Femur (tissue), 1 donor: Measurements from ENCODE around the gene OR5B12.
"Not testable (repeated sequence)": the region's sequence is repeated elsewhere in the genome, so short reads cannot be mapped to it uniquely, and the experiment has no call there.

Experiments
- DNase-seq: peaks from one replicate; pipeline ENCODE4 v3.0.0-alpha.2; 2017

Gene OR5B12

DNA sequence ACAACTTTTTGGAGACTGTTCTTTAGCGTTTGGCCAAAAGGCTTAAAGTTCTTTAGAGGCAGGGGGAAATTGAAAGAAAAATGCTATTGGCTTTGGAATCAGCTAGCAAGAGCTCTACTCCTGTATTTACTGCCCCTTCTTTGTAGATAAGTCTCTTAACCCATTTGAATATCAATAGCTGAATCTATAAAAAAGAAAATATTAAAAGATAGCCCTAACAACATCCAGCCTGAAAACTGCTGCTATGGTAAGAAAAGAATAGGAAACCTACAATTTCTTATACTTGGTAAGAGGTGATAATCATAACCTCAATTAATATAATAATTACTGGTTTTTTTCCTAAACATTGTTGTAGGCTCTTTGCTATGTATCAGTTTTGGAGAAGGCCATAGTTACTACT is at the start of gene OR5B12:
TSS of gene OR5B12 (minus strand) at position 101 of the 400 bp plus-strand sequence. CDS start 2,085 bp downstream, outside the sequence.
- no peak for DNase-seq

DNA sequence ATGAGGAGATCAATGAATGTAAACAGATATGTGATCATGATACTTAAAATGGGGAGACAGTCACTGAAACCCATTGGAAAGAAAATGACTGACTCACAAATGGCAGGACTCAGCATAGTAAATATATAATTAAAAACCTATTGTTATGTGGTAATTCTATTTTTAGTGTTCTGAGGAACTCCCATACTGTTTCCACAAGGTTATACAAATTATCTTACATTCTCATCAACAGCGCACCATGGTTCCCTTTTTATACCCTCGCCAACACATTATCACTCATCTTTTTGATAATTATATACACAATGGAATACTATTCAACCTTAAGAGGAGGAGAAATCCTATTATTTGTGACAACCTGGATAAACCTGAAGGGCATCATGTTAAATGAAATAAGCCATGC is 48.8 kb upstream of the OR5B12 start:
- no peak for DNase-seq

DNA sequence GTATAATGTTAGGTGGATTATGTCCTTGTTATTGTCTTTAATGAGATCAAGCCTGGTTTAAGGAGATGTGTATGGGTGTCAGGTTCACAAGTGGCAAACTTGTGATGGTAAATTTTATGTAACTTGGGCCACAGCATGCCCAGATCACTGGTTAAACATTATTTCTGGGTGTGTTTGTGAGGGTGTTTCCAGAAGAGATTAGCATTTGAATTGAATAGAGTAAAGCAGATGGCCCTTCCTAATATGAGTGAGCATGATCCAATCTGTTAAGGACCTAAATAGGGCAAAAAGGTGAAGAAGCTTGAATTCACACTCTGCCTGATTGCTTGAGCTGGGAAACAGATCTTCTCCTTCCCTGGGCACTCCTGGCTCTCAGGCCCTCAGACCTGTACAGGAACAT is 45.1 kb upstream of the OR5B12 start:
- no peak for DNase-seq

DNA sequence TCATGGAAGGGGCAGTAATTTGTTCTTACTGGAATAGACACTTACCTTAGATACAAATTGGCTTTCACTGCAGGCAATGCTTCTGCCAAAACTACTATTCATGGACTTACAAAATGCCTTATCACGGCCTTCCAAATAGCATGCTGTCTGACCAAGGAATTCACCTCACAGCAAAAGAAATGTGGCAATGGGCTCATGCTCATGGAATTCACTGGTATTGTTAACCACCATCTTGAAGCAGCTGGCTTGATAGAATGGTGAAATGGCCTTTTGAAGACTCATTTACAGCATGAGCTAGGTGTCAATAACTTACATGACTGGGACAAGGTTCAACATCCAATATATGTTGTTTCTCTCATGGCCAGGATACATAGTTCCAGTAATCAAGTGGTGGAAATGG is 43.9 kb upstream of the OR5B12 start:
- DNase-seq: no peak

DNA sequence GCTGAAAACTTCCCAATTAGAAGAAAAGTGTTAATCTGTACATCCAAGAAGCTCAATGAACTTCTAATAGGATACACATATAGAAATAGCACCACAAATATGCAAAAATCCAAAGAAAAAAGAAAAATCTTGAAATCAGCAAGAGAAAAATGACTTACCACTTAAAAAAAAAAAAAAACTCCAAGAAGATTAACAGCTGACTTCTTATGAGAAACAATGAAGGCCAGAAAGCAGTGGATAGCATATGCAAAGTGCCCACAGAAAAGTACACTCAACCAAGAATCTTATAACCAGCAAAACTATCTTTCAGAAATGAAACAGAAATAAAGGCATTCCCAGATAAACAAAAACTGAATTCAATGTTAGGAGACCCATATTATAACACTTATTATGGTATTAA is 29.9 kb upstream of the OR5B12 start:
- DNase-seq: no peak

DNA sequence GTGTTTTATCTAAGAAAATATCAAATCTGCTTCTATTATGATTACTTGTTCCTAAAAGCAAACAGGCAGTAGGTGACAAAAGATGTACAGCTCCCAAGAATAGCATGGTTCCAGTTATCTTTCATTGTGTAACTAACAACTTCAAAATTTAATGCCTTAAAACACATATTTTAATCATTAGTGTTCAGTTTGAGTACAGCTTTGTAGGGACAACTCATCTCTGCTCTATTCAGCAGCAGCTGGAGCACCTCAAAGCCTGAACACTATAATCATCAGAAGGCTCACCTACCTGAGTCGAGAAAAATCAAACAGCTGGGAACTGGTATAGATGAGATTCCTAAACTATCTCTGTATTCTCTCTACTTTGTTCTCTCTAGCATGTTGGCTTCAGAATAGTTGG is 24.3 kb upstream of the OR5B12 start:
- DNase-seq: no peak

DNA sequence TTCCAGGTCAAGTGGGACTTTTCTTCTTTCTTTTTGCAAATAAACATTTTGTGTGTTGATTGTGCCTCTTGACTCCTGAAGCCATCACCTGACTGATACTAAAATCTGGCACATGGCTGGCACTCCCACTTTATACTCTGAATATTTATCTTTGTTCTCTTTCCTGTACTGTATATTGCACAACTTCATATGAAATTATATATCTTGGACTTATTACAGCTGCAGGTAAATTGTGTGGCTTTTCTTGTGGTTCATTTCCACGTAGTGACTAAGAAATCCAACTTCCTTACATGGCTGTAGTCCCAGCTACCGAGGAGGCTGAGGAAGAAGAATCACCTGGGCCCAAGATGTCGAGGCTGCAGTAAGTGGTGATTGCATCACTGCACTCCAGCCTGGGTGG is 23.7 kb upstream of the OR5B12 start:
- DNase-seq: no peak

DNA sequence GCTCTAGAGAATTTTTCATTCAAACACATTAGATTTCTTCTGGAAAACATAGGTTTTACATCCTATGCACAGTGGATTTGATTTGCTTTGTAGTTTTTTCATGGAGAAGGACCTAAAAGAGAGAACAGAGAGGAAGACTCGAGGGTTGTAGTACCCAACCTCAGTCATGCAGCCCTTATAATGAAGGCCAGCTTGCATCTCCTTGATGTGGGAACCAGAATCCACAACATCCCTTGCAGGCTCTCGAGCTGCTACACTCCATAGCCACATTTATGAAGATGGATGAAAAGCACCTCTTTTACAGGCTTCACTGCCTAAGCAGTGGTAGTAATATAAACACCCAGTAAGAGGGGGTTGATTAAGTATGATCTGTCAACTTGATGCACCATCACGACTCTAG is 9.5 kb upstream of the OR5B12 start:
- no peak for DNase-seq

DNA sequence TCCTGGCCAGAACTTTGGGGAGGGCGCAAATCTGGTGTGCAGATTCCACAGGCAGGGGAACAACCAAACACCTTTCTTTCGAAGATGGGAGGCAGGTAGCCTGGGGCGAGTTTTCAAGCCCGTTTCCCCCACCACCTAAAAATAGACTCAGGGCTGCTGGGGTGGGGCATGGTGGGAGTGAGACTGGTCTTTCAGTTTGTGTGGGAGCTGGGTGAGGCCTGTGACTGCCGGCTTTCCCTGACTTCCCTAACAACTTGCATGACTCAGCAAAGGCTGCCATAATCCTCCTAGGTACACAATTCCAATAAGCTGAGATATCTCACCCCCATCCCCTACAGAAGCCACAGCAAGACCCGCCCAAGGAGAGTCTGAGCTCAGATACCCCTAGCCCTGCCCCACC is 4.3 kb upstream of the OR5B12 start:
- no peak for DNase-seq

DNA sequence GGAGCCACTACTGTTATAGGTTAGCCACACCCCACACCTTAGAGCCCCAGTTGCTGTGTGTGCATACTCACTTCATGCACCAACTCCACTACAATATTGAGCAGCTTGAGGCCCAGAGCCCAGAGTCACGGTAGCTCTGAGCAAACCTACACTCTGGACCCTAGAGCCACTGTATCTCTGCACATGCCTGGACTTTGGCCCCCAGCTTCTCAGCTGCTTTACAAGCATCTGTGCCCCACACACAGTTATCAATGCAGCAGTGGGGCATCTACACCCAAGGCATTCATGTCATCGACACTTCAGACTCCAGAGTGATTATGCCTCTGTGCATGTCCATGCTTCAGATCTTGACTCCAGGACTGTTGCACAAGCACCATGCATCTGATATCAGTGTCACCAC is 2.3 kb upstream of the OR5B12 start:
- DNase-seq: no peak

DNA sequence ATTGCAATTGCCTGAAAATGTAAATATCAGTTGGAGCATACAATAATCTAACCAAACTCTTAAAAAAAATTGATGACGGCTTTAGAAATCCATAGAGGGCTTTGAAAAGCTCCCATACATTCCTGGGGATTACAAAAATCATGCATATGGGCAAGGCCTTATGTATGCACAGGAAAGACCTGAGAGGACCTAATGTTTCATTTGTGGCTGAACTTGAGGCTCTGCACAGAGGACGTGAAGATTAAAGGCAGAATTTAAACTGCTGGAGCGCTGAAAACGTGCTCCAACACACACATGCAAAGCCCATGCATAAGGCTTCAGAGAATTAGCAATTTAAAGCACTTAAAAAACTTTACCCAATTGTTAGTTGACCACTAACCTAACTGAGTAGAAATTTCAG is 3.5 kb downstream of the OR5B12 start:
- no peak for DNase-seq

DNA sequence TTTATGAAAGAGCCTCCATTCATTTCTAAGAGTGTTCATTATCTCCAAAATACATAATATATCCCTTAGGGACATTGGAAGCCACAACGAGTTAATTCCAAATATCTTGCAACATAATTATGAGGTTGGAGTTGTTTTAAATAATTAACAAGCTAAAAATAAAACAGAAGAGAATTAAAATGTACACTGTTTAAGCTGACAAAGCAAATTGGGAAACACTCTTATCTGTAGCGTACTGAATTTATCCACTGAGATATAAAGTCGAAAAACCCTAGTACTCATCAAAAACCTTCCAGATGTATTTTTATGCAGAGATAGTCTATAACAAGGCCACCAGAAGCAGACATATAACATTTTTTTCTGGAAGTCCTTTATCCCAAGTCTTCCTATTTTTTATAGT is 7.8 kb downstream of the OR5B12 start:
- no peak for DNase-seq

DNA sequence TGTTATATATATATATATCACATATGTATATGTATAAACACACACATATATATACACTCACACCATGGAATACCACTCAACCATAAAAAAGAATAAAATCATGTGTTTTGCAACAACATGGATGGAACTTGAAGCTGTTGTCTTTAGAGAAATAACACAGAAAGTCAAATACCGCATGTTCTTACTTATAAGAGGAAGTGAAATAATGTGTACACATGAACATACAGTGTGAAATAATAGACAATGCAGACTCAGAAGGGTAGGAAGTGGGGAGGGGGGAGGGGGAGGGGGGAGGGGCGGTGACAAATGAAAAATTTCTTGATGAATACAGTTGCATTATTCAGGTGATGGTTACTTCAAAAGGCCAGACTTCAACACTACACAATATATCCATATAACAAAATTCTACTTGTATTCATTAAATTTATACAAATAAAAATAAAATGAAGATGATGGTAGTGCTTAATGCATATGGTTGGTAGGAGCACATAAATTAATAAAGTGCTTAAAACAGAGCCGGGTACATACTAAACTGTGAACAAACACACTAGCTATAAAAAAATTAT is 8.3 kb downstream of the OR5B12 start:
- DNase-seq: no peak

DNA sequence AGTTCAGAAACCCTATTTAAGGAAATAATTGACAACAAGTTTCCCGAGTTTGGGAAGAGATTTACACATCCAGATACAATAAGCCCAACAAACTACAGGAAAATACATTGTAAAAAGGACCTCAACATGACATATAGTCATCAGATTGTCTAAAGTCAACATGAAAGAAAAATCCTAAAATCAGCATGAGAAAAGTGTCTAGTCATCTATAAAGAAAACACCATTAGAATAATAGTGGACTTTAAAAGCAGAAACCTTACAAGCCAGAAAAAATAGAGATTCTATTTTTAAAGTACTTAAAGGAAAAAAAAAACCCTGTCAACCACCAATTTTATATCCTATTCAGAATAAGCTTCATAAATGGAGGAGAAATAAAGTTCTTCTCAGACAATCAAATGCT is 12.8 kb downstream of the OR5B12 start:
- DNase-seq: no peak

DNA sequence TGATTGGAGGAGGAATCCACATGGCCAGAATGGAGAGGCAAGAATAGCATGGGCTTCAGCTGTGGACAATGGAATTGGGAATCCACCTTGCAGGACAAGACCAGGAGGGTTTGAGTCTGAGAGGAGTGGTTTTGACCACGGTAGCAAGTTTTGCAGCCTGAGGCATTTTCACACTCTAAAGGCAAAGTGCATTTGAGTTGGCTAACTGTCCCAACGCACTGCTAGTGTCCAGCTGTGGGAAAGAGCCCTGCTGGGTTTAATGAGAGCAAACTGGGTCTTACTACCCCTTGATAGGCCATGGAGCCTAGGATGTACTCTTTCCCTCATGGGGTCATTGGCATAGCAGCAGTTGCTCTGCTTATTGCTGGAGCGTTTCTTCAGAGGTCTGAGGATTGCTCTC is 14.0 kb downstream of the OR5B12 start, which contains the start of gene OR5B2:
TSS of gene OR5B2 (minus strand) at position 101 of the 400 bp plus-strand sequence. CDS start 4,860 bp downstream, outside the sequence.
- DNase-seq: no peak

DNA sequence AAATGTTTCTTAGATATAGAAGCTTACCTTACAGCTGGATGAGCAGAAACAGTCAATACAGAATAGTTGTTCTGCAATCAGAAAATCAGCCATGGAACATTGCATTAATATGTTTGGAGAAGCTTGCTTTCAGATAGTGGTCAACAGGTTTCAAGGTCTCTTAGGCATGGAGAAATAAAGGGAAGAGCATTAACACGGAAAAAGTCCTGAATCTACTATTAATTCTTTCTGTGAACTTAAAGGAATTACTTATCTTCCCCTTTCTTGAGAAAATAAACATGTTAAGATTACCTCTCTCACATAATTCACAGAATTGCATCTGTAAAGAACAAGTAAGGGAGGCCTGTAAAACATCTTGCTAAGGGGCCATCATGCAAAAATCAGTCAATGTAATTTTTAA is 35.3 kb downstream of the OR5B12 start, which contains the start of gene OR5B3:
TSS of gene OR5B3 (minus strand) at position 101 of the 400 bp plus-strand sequence. CDS start 3,465 bp downstream, outside the sequence.
- no peak for DNase-seq

DNA sequence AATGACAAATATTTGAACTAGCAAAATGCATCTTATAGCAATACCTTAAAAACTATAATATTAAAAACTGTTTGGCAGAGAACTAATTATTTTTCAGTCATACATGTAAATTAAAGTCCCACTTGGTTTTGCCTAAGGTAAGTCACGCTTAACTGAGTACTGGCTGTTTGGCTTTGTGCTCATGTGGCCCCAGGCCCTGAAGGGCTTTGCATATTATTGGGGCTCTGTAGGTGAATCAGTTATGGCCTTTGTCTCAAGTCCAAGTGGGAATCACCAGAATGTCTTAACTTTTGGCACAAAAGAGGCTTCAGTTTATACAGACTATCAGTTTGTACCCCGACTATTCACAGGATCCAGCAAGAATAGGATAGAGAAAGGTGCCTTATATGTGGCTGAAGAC is 42.4 kb downstream of the OR5B12 start:
- not testable (repeated sequence) for DNase-seq

DNA sequence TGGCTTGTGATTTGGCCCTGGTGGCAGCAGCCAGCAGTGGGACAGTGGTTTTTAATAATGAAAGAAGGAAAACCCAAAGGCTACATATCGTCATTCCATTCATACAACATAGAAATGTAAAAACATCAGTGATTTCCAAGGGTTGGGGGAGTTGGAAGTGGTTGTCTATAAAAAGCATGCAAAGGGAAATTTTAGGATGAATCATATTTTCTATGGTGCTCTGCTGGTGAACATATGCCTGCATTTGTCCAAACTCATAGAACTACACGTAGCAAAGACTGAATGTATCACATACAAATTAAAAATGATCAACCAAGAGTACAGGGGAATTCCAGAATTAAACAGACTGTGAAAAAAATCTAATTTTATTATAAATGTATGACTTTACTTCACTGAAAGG is 46.5 kb downstream of the OR5B12 start:
- no peak for DNase-seq

DNA sequence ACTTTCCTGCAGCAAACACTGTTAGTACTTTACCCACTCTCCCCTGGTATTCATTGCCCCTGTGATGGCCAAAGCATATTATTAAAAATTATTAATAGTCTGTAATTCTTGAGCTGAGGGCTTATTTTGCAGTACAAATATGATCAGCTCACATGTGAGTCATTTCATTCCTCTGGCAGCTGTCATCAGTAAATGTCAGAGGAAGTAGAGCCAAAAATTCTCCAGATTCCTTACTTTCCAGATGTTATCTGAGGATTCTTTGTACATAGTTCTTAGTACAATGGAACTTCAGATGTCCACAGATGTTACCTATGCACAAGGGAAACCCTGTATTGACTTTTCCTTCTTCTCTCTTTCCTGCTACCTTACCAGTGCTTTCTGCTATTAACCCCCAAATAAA is 47.8 kb downstream of the OR5B12 start:
- DNase-seq: no peak

DNA sequence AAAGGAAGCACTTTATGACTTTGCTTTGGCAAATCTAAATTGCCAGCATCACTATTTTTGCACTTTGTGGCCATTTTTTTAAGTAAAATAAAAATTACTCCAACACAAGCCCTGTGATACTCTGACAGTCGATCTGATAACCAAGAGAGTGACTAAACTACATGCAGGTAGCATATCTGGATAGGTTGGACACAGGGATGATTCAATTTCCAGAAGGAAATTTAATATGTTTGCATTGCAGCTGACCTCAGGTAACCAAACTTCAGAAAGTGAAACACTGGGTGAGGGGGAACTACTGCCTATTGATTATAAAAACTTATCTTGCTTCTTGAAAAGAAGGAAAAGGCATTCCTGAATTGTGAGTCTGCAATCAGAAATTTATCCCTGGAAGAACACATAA is 49.3 kb downstream of the OR5B12 start:
- no peak for DNase-seq

DNA sequence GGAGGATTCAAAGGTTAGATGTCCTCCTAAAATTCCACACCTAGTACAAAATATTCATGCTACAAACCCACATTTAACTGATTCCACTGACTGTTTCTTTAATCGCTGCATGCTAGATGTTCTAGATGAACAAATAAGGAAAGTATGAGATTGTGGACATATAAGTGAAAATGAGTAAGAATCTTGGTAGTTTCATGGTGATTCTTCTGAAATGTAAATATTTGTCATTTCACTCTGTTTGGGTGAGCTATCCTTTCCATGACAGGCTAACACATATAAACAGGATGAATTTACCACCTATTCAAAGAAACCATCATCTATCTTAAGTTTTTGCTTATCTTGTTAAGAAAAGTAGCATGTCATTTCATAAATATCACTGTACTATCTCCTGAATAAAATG is 50.2 kb downstream of the OR5B12 start:
- no peak for DNase-seq

DNA sequence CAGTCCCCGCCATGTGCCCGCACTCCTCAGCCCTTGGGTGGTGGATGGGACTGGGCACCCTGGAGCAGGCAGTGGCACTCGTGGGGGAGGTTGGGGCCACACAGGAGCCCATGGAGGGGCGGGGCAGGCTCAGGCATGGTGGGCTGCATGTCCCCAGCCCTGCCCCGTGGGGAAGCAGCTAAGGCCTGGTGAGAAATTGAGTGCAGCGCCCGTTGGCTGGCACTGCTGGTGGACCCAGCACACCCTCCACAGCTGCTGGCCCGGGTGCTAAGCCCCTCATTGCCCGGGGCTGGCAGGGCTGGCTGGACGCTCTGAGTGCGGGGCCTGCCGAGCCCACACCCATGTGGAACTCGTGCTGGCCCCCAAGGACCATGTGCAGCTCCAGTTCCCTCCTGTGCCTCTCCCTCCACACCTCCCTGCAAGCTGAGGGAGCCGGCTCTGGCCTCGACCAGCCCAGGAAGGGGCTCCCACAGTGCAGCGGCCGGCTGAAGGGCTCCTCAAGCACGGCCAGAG is 51.4 kb downstream of the OR5B12 start:
- DNase-seq: no peak
